IMR-90 (cell line): ENCODE measurements around the gene CPLX1. TPM values are rescaled to one million over a fixed set of nuclear protein-coding genes. Genes with fewer than 3 reads are reported as not detected.

Experiments
- ATAC-seq: fragments of 200-7000 bp; cut with Tn5 transposase; 2 replicates; pipeline ENCODE4 v1.9.1; 2020; ENCODE audit warnings: low read depth, mild to moderate bottlenecking, moderate library complexity
- BruUV-seq: library from RNA; stranded (reverse); fragments of 400-500 nt; replicated peaks from 2 replicates; lab custom pipeline; 2021; lab: Mats Ljungman, UMichigan
- CTCF ChIA-PET: fragments of 300-600 bp; formaldehyde crosslinking; extraction: SDS; loops from one replicate; lab custom pipeline; 2021; ENCODE audit warnings: antibody characterized with exemption; lab: Yijun Ruan, JAX
- POLR2A ChIA-PET: fragments of 300-600 bp; sonication (Branson Sonifier 250); formaldehyde crosslinking; loops from one replicate; lab custom pipeline; 2022; ENCODE audit warnings: antibody characterized with exemption; ENCODE audit not compliant: unreplicated experiment; lab: Charles Lee
- DNase-seq: peaks from one replicate; pipeline ENCODE4 v3.0.0; 2013
- H2AFZ ChIP-seq: replicated peaks from 2 replicates; pipeline ENCODE3; 2013; ENCODE audit warnings: low read length, mild to moderate bottlenecking; ENCODE audit not compliant: poor library complexity
- H2AK5ac ChIP-seq: 2 replicates; pipeline ENCODE4 v1.6.1; 2013; ENCODE audit warnings: low read depth, low read length, inconsistent platforms
- H2AK9ac ChIP-seq: replicated peaks from 2 replicates; pipeline ENCODE3; 2013; ENCODE audit warnings: mild to moderate bottlenecking, low read depth, low read length, moderate library complexity; ENCODE audit not compliant: poor library complexity
- H2BK120ac ChIP-seq: 2 replicates; pipeline ENCODE4 v1.6.1; 2013; ENCODE audit warnings: low read depth, low read length, inconsistent platforms
- H2BK15ac ChIP-seq: 3 replicates; pipeline ENCODE4 v1.6.1; 2013; ENCODE audit warnings: low read depth, low read length, inconsistent platforms
- H2BK20ac ChIP-seq: 2 replicates; pipeline ENCODE4 v1.6.1; 2013; ENCODE audit warnings: low read depth, mild to moderate bottlenecking, inconsistent platforms, low read length, moderate library complexity
- H2BK5ac ChIP-seq: 2 replicates; pipeline ENCODE4 v1.6.1; 2013; ENCODE audit warnings: mild to moderate bottlenecking, low read depth, low read length, inconsistent platforms; ENCODE audit not compliant: poor library complexity, severe bottlenecking
- H3K14ac ChIP-seq: replicated peaks from 2 replicates; pipeline ENCODE4 v1.6.1; 2013; ENCODE audit warnings: low read depth, low read length, inconsistent platforms
- H3K18ac ChIP-seq: 2 replicates; pipeline ENCODE4 v1.6.1; 2013; ENCODE audit warnings: low read depth, low read length, control low read depth
- H3K23ac ChIP-seq: 2 replicates; pipeline ENCODE4 v1.6.1; 2013; ENCODE audit warnings: low read depth, low read length, inconsistent platforms
- H3K27ac ChIP-seq: 2 replicates; pipeline ENCODE4 v1.5.1; 2013; ENCODE audit warnings: mild to moderate bottlenecking, control low read depth, low read length; ENCODE audit not compliant: insufficient read depth
- H3K27me3 ChIP-seq: 2 replicates; pipeline ENCODE4 v1.6.1; 2013; ENCODE audit warnings: low read length; ENCODE audit not compliant: control insufficient read depth, insufficient read depth
- H3K36me3 ChIP-seq: 2 replicates; pipeline ENCODE4 v1.6.1; 2013; ENCODE audit warnings: low read length, mixed read lengths; ENCODE audit not compliant: control insufficient read depth, insufficient read depth
- H3K4ac ChIP-seq: 2 replicates; pipeline ENCODE4 v1.6.1; 2013; ENCODE audit warnings: low read depth, low read length, inconsistent platforms
- H3K4me1 ChIP-seq: 2 replicates; pipeline ENCODE4 v1.6.1; 2013; ENCODE audit warnings: low read length, mixed read lengths; ENCODE audit not compliant: control insufficient read depth, insufficient read depth
- H3K4me2 ChIP-seq: 2 replicates; pipeline ENCODE4 v1.6.1; 2013; ENCODE audit warnings: low read depth, mild to moderate bottlenecking, control low read depth, low read length, moderate library complexity
- H3K4me3 ChIP-seq: 2 replicates; pipeline ENCODE4 v1.5.1; 2013; ENCODE audit warnings: low read depth, mild to moderate bottlenecking, control low read depth, low read length, moderate library complexity; ENCODE audit not compliant: insufficient read depth
- H3K56ac ChIP-seq: 2 replicates; pipeline ENCODE4 v1.6.1; 2013; ENCODE audit warnings: low read length, inconsistent platforms; ENCODE audit not compliant: insufficient read depth; ENCODE audit errors: extremely low read depth
- H3K79me1 ChIP-seq, 2 experiments: 2 replicates each; pipeline ENCODE4 v1.6.1; 2013; ENCODE audit warnings: low read length in 2 of 2, inconsistent platforms in 1 of 2, low read depth in 1 of 2
- H3K9ac ChIP-seq: 2 replicates; pipeline ENCODE4 v1.6.1; 2013; ENCODE audit warnings: low read depth, low read length, control low read depth
- H3K9me1 ChIP-seq: 2 replicates; pipeline ENCODE4 v1.6.1; 2013; ENCODE audit warnings: low read length, inconsistent platforms; ENCODE audit not compliant: insufficient read depth
- H3K9me3 ChIP-seq: 2 replicates; pipeline ENCODE4 v1.6.1; 2013; ENCODE audit warnings: low read length; ENCODE audit not compliant: control insufficient read depth, insufficient read depth
- H4K20me1 ChIP-seq: 2 replicates; pipeline ENCODE4 v1.6.1; 2013; ENCODE audit warnings: low read length, inconsistent platforms; ENCODE audit not compliant: insufficient read depth
- H4K5ac ChIP-seq: 2 replicates; pipeline ENCODE4 v1.6.1; 2013; ENCODE audit warnings: mild to moderate bottlenecking, low read depth, low read length, control low read depth
- H4K8ac ChIP-seq, 2 experiments: 2 replicates each; pipeline ENCODE4 v1.6.1; 2013; ENCODE audit warnings: low read depth in 2 of 2, low read length in 2 of 2, control low read depth in 1 of 2, inconsistent platforms in 1 of 2
- H4K91ac ChIP-seq: 2 replicates; pipeline ENCODE4 v1.6.1; 2013; ENCODE audit warnings: low read depth, low read length, inconsistent platforms; ENCODE audit not compliant: insufficient read depth
- BHLHE40 ChIP-seq: fragments of 150-350 bp; IDR thresholded peaks from 2 replicates; pipeline ENCODE4 v1.6.1; 2016; ENCODE audit warnings: mild to moderate bottlenecking, low read depth, low read length
- CEBPB ChIP-seq: IDR thresholded peaks from 2 replicates; pipeline ENCODE4 v1.6.1; 2012; ENCODE audit warnings: low read depth, low read length, improper control_type of control experiment
- CHD1 ChIP-seq: IDR thresholded peaks from 2 replicates; pipeline ENCODE4 v1.6.1; 2012; ENCODE audit warnings: low read depth, low read length, improper control_type of control experiment
- CTCF ChIP-seq: conservative IDR thresholded peaks from 2 replicates; pipeline ENCODE4 v1.5.1; 2012; ENCODE audit warnings: mild to moderate bottlenecking, low read depth, low read length, improper control_type of control experiment
- ELK1 ChIP-seq: fragments of 150-350 bp; IDR thresholded peaks from 2 replicates; pipeline ENCODE4 v1.6.1; 2016; ENCODE audit warnings: low read depth, mild to moderate bottlenecking, low read length, moderate library complexity, borderline replicate concordance
- FOS ChIP-seq: fragments of 150-350 bp; IDR thresholded peaks from 2 replicates; pipeline ENCODE4 v1.6.1; 2016; ENCODE audit warnings: low read depth, low read length
- MAFK ChIP-seq: IDR thresholded peaks from 2 replicates; pipeline ENCODE4 v1.6.1; 2012; ENCODE audit warnings: low read depth, low read length, improper control_type of control experiment
- MAZ ChIP-seq: IDR thresholded peaks from 2 replicates; pipeline ENCODE4 v1.6.1; 2012; ENCODE audit warnings: low read depth, mild to moderate bottlenecking, low read length, improper control_type of control experiment, moderate library complexity, borderline replicate concordance
- MXI1 ChIP-seq: IDR thresholded peaks from 2 replicates; pipeline ENCODE4 v1.6.1; 2012; ENCODE audit warnings: low read depth, mild to moderate bottlenecking, low read length, moderate library complexity, borderline replicate concordance
- NFE2L2 ChIP-seq: fragments of 150-350 bp; IDR thresholded peaks from 2 replicates; pipeline ENCODE4 v1.6.1; 2016; ENCODE audit warnings: low read depth, mild to moderate bottlenecking, low read length
- POLR2A ChIP-seq: IDR thresholded peaks from 2 replicates; pipeline ENCODE4 v1.6.1; 2012; ENCODE audit warnings: mild to moderate bottlenecking, low read depth, low read length
- RAD21 ChIP-seq: IDR thresholded peaks from 2 replicates; pipeline ENCODE4 v1.6.1; 2012; ENCODE audit warnings: low read length, improper control_type of control experiment
- RCOR1 ChIP-seq: IDR thresholded peaks from 2 replicates; pipeline ENCODE4 v1.6.1; 2012; ENCODE audit warnings: mild to moderate bottlenecking, low read length, improper control_type of control experiment; ENCODE audit not compliant: insufficient replicate concordance
- RFX5 ChIP-seq: IDR thresholded peaks from 2 replicates; pipeline ENCODE4 v1.8.0; 2012; ENCODE audit warnings: low read depth, mild to moderate bottlenecking, low read length, moderate library complexity
- SMC3 ChIP-seq: fragments of 150-350 bp; IDR thresholded peaks from 2 replicates; pipeline ENCODE4 v1.6.1; 2016; ENCODE audit warnings: low read depth, mild to moderate bottlenecking, antibody characterized with exemption, low read length, moderate library complexity
- USF2 ChIP-seq: fragments of 150-350 bp; IDR thresholded peaks from 2 replicates; pipeline ENCODE4 v1.6.1; 2017; ENCODE audit warnings: mild to moderate bottlenecking, antibody characterized with exemption, low read length, low read depth
- WGBS, 2 experiments: methylation state at CpG; one replicate each; pipeline versions ENCODE4 v1.1.5 to v1.1.7; 2013; ENCODE audit warnings: missing lambda C conversion rate in 2 of 2; ENCODE audit not compliant: insufficient read length in 1 of 2; ENCODE audit errors: extremely low coverage in 2 of 2; 5-methylcytosine and 5-hydroxymethylcytosine counted together
- dilution Hi-C: fragments of 300-500 bp; cut with HindIII; formaldehyde crosslinking; loops from one replicate; pipeline ENCODE4 v1.14.3; 2018; ENCODE audit warnings: low sequenced_read_pairs; ENCODE audit not compliant: unreplicated experiment
- in situ Hi-C: fragments of 300-500 bp; cut with MboI; formaldehyde crosslinking; loops from 3 replicates; pipeline ENCODE4 v1.14.3; 2019; ENCODE audit warnings: low sequenced_read_pairs, inconsistent platforms, mixed read lengths
- intact Hi-C: fragments of 100-400 bp; cut with micrococcal nuclease; formaldehyde crosslinking; loops from 2 replicates; pipeline ENCODE4 v1.10.0; 2022
- polyA plus RNA-seq, 3 experiments: library from polyadenylated mRNA; depleted of rRNA; stranded (reverse); fragments of >200 nt; gene quantifications; 2 replicates each; pipeline ENCODE4 v1.2.3, GENCODE V29; 2012; ENCODE audit warnings: low replicate concordance in 1 of 3
- total RNA-seq: library from RNA; depleted of rRNA; stranded (reverse); fragments of >200 nt; gene quantifications from 2 replicates; pipeline ENCODE4 v1.2.3, GENCODE V29; 2012

CPLX1 gene
- total and polyA plus RNA-seq, 2 of the 4 experiments (the other 2 are of a cell fraction), result 0.05 TPM; not detected in 1

GRCh38 chr4:823176-823760, 2.7 kb downstream of the CPLX1 start:
- in situ Hi-C loops (no loop called here), intact Hi-C loops (no loop called here), dilution Hi-C loops (no loop called here)
- no peak overlapping the region for H2BK20ac ChIP-seq
- 74% methylated on average over 16 of the region's 21 CpGs; no CpG with 5 or more reads in 1 of the 2 experiments for WGBS, 2 experiments
- no peak overlapping the region for H4K5ac ChIP-seq
- H2BK120ac ChIP-seq, result no peak overlapping the region
- no peak overlapping the region for H3K4me3 ChIP-seq
- H3K9me1 ChIP-seq, result no peaks in the 10 kb centered on the region
- no peak overlapping the region for H3K56ac ChIP-seq
- no peak overlapping the region for H2AK5ac ChIP-seq
- H3K9ac ChIP-seq, result no peak overlapping the region
- no peak overlapping the region for H4K8ac ChIP-seq
- no peak overlapping the region for H3K27ac ChIP-seq
- H3K4ac ChIP-seq, result no peak overlapping the region
- H2BK5ac ChIP-seq, result no peak overlapping the region
- H2BK15ac ChIP-seq, result no peak overlapping the region
- ChIA-PET POLR2A (no interaction called here), CTCF (no interaction called here)
- ATAC-seq (no peak), DNase-seq (no peak)
- peaks cover 82% of the 10 kb centered on the region for H3K27me3 ChIP-seq
- H3K79me1 ChIP-seq, result no peaks in the 10 kb centered on the region
- no peak overlapping the region for H2AK9ac ChIP-seq
- no peaks in the 10 kb centered on the region for H3K36me3 ChIP-seq
- H3K4me1 ChIP-seq, result no peaks in the 10 kb centered on the region; the same call in 1 of the 2 replicates
- H3K14ac ChIP-seq, result no peak overlapping the region
- H4K20me1 ChIP-seq, result peaks cover 3% of the 10 kb centered on the region; the same call in 1 of the 2 replicates
- no peak overlapping the region for H3K18ac ChIP-seq
- TF ChIP-seq SMC3, result no peak
- TF ChIP-seq ELK1, result no peak
- no peak for TF ChIP-seq CEBPB
- no peak for TF ChIP-seq POLR2A
- no peak for TF ChIP-seq BHLHE40
- TF ChIP-seq MAZ, result no peak
- TF ChIP-seq NFE2L2, result no peak
- TF ChIP-seq CTCF, result no peak
- TF ChIP-seq RCOR1, result no peak
- no peak for TF ChIP-seq RFX5
- TF ChIP-seq RAD21, result no peak
- no peak for TF ChIP-seq FOS
- TF ChIP-seq MAFK, result no peak
- TF ChIP-seq USF2, result no peak
- no peak for TF ChIP-seq MXI1
- no peak for TF ChIP-seq CHD1
- H3K23ac ChIP-seq, result no peak overlapping the region
- H3K4me2 ChIP-seq, result no peak overlapping the region
- no peak overlapping the region for H4K91ac ChIP-seq
- peaks cover 4% of the 10 kb centered on the region for H3K9me3 ChIP-seq
- H2AFZ ChIP-seq, result no peak overlapping the region
- BruUV-seq, result no TSS peak
